Measurements from ENCODE around the gene PAM. TPM values are rescaled to one million over a fixed set of nuclear protein-coding genes. Genes with fewer than 3 reads are reported as not detected.
"Not testable (repeated sequence)": the region's sequence is repeated elsewhere in the genome, so short reads cannot be mapped to it uniquely, and the experiment has no call there.

PAM gene
- total RNA-seq, 1 donor from 2014 or later = 205 TPM

DNA sequence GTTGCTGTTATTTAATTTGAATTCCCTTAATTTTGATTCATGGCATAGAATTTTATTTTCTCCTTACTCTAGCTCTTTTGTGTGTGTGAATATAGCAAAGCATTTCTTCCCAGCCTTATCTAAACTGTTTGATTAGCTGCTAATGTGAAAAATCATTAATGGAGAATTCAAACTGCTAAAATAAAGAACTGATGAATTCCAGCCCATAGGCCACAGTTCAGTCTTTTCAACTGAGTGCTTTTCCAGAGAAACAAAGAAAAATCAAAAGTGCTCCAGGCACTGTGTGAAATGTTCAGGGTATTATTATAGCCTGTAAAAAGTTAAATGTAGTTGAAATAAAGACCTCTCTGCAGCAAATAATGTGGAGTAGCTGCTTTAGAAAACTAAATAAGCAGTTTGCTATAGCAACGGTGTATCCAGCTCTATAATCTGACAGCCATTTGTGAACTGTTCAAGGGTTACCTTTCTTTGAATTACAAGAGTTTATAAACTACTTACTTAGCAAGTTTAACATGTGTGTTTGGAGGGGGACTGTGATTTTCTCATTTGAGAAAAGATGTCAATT lies 241.0 kb downstream of the PAM start:
- DNase-seq (ENCODE audit: low read depth in 2 of 2) = no peak

DNA sequence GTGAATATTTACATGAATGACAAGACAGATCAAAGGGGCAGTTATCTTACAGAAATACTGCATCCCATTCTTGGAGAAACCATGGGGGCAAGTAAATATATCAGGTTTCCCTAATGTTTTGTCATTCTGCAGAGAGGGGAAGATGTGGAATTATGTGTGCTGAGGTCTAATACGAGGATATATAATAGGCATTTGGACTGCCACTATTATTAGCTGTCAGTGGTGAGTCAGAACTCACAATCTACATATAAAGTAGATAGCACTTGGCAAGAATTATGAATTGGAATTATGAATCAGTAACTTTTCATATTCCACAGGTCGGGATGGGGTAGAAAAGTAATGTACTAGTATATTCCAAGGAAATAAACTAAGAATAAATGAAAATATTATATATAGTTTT lies 243.1 kb downstream of the PAM start:
- DNase-seq (ENCODE audit: low read depth in 2 of 2) = no peak

DNA sequence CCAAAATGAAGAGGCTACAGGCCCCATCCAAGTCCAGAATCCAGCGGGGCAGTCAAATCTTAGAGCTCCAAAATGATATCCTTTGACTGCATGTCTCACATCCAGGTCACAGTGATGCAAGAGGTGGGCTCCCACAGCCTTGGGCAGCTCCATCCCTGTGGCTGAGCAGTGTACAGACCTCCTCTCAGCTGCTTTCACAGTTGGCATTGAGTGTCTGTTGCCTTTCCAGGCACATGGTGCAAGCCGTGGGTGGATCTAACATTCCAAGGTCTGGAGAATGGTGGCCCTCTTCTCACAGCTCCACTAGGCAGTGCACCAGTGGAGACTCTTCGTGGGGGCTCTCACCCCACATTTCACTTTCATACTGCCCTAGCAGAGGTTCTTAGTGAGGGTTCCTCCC lies 244.1 kb downstream of the PAM start:
- no peak for DNase-seq (ENCODE audit: low read depth in 2 of 2)

DNA sequence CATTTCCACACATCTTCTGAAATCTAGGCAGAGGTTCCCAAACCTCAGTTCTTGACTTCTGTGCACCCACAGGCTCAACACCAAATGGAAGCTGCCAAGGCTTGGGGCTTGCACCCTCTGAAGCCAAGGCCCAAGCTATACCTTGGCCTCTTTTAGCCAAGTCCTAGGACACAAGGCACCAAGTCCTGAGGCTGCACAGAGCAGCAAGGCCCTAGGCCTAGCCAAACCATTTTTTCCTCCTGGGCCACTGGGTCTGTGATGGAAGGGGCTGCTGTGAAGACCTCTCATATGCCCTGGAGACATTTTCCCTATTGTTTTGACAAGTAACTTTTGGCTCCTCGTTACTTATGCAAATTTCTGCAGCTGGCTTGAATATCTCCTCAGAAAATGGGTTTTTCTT lies 244.5 kb downstream of the PAM start:
- not testable (repeated sequence) for DNase-seq (ENCODE audit: low read depth in 2 of 2)

DNA sequence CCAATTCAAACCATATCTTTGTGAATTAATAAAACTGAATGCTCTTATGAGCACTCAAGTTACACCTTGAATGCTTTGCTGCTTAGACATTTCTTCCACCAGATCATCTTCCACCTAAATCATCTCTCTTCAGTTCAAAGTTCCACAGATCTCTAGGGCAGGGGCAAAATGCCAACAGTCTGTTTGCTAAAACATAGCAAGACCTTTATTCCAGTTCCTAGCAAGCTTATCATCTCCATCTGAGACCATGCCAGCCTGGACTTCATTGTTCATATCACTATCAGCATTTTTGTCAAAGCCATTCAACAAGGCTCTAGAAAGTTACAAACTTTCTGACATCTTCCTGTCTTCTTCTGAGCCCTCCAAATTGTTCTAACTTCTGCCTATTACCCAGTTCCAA lies 245.0 kb downstream of the PAM start:
- no peak for DNase-seq (ENCODE audit: low read depth in 2 of 2)

DNA sequence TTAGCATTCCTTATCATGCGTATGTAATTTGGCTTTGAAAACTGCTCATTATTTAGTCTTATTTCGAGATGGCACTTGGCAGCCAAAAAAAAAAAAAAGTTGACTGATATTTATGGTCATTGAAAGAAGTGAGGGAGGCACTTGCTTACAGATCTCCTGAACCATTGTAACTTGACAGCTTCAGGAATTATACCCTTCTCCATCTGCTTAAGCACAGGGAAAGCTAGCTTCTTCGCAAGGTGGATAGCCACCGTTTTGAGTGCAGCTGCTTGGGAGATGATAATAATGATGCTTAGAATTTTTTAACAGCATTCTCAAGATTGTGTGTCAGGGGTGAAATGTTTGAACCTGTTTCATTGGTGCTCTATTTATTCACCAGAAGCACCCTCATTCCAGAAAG lies 248.8 kb downstream of the PAM start:
- DNase-seq (ENCODE audit: low read depth in 2 of 2) = no peak

DNA sequence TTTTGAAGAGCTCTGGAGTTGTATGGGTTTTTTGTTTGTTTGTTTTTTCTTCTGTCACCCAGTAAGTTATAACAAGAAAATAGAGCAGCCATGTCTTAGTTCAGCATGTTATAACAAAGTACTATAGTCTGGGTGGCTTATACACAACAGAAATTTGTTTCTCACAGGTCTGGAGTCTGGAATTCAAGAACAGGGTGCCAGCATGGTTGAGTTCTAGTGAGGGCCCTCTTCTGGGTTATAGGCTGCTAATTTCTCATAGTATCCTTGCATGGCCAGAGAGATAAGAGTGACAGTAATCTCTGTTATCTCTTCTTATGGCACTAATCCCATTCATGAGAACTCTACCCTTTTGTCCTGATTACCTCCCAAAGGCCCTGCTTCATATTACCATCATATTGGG lies 250.2 kb downstream of the PAM start:
- DNase-seq (ENCODE audit: low read depth in 2 of 2) = no peak

DNA sequence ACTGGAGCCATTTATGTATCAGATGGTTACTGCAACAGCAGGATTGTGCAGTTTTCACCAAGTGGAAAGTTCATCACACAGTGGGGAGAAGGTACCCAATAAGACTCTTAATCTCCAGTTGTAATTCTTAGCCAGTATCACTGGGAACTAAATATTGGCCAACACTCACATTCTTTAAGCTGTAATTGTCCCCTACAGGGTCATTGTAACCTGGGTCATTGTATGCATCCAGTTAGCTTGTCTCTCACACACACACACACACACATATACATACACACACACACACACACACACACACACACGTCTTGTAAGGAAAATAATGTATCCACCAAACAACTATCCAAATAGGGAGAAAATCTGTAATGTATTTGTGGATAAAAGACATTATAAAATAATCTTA lies 251.8 kb downstream of the PAM start:
- no peak for DNase-seq (ENCODE audit: low read depth in 2 of 2)

DNA sequence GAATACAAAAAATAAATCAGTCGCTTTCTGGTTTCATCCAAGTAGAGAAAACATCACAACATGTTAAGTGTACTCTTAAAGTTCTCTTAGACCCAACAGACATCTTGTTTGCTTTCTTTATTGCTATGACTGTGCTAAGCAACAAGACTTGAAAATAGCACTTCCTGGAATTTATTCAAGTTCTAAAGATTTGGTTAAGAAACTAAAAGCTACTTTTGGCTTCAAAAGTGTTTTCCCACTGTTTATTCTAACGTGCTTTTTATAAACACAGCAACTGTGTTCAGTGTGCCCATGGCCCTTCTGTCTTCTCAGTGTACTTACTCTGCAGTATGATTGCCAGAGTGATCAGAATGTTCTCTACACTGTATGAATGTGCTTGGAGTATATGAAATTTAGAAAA lies 255.1 kb downstream of the PAM start:
- peak in 1 of 2 donors; percentile 7 for DNase-seq (ENCODE audit: low read depth in 2 of 2)

DNA sequence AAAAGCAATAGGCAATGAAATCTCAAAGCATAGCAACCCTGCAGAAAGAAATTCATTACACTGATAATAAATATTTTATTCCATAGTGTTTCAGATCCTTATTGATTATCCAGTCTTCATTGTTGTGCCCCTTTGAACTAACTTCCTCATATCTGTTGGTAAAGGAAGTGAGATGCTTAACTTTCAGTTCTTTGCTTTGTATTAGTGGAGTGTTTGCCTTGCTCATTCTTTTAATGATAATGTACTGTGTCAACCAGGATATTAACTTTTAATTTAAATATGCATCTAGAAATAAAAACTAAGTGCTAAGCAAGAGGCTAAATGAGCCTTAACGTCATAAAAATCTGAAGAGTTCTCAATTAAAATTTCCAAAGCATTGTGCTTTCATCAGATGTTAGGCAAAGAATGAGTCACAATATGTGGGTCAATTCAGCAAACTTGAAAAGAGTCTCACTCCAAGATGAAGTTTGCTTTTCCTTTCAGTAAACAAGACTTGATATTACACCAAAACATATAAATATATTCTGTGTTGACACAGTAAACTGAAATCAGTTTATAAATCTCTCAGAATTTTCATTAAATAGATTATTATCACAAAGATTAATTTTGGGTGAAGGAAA lies 258.9 kb downstream of the PAM start:
- DNase-seq (ENCODE audit: low read depth in 2 of 2) = no peak

DNA sequence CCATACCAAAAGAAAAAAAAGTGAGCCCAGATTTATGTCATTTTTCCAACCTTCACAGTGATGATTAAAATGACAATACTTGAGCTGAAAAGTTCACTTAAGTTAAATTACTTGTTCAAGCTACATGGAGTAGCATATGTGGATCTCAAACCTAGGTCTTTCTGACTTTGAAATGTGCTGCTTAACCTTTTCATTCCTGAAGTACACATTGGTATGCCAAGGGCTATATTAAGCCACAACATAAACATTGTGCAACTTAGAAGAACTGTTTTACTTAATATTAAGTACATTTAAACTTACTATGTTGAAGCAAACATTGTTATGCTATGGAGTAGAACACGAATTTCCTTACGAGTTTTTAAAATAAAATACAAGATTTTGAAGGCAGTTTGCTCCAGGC lies 259.9 kb downstream of the PAM start:
- DNase-seq (ENCODE audit: low read depth in 2 of 2) = no peak

DNA sequence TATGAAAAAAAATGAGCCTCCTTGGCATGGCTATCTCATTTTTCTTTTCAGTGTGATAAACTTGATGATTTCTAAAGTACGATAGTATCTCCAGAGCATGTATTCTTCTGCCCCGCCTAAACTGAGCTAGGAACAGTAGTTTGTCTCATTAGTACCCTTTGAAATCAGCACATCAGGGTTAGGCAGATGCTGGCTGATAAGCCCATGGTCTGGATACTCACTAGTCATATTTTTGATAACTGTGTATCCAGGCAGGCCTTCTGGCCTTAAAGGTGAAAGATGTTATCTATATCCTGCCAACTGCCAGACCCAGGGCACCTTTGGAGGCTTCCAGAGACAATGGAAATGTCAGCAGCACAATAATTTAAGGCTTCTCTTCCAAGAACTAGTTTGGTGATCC lies 261.1 kb downstream of the PAM start:
- DNase-seq (ENCODE audit: low read depth in 2 of 2) = no peak

DNA sequence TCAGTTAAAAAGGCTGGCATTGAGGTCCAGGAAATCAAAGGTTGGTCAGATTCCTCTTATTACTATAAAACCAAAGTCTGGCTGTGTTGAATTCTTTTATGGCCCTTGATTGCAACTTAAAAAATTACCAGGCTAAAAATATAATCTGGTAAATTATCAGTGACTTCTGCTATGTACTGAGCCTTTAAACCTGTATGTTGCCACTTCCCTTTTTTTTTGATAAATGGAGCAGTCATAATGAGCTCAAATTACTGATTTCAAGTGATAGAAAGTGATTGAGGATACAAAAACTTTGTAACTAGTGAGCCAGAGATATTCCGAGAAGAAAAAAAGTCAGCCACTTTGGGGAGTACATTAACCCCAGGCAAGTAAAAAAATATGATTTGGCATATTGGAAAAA lies 264.7 kb downstream of the PAM start:
- no peak for DNase-seq (ENCODE audit: low read depth in 2 of 2)

DNA sequence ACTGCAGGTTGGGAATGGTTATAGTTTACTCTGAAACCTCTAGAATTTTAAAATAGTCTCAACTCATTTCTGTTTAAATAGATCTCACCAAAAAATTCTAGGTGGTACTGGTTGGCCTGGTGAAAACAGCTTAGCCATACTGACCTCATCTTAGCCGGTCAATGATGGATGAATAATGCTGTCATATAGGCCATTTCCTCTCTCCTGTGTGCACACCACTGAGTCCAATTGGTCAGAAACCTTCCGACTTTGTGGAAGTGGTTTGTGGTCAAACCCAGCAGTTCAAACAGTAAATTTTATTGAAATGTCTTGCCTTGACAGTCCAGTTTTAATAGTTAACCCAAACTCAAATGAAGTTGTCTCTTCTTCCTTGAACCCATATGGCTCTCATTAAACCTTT lies 266.2 kb downstream of the PAM start:
- no peak for DNase-seq (ENCODE audit: low read depth in 2 of 2)

DNA sequence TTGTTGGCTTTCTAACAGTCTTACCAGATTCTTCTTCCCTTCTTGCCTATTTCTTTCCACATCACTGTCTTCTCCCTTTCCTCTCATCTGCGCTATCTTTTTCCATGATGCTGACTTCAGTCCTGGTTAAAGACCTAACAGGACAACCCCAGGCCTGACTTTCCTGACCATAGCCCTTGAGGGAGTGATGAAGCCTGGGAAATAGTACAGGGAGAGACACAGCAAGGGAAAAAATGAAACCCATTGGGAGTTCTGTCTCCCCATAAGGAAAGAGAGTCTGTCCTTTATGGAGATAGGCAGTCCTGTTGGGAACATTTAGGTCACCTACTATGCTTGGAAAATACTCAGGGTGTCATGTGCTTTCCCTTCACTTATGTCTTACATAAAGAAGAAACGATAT lies 272.2 kb downstream of the PAM start:
- DNase-seq (ENCODE audit: low read depth in 2 of 2) = no peak

DNA sequence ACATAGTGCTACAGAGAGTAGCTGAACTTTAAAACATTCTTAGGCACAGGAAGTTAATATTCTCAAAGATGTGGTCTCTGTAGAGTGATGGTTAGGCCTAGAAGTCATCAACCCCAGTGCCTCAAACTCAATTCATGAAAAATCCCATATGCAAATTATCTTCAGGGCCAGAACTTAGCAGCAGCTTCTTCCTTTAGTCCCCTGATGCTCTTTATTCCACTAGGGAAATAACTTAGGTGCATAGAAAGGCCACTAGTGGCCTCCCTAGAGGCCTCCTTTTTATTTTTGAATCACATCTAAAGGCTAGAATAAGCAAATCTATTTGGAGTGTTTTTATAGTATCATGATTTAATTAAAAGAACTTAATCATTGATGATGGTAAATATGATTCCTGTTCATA lies 276.5 kb downstream of the PAM start:
- peak in 1 of 2 donors; percentile 11 for DNase-seq (ENCODE audit: low read depth in 2 of 2)

DNA sequence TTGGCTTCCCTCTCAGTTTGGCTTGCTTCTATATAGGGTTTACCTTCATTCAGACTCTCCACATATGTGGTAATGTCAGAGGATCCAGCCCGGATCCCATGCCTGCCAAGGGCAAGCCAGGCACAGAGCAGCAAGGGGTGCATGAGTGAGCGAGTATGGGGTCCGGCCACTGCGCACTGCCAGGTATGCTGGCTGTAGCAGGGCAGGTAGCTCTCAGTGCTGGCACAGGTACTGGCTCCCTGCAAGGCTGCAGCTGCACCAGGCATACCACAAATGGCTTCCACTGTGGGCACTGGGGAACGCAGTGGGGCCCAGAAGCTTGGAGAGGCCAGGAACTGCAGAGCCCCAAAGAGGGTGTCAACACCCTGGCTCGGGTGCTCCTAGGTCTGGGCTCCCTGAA lies 278.6 kb downstream of the PAM start:
- DNase-seq (ENCODE audit: low read depth in 2 of 2) = no peak

DNA sequence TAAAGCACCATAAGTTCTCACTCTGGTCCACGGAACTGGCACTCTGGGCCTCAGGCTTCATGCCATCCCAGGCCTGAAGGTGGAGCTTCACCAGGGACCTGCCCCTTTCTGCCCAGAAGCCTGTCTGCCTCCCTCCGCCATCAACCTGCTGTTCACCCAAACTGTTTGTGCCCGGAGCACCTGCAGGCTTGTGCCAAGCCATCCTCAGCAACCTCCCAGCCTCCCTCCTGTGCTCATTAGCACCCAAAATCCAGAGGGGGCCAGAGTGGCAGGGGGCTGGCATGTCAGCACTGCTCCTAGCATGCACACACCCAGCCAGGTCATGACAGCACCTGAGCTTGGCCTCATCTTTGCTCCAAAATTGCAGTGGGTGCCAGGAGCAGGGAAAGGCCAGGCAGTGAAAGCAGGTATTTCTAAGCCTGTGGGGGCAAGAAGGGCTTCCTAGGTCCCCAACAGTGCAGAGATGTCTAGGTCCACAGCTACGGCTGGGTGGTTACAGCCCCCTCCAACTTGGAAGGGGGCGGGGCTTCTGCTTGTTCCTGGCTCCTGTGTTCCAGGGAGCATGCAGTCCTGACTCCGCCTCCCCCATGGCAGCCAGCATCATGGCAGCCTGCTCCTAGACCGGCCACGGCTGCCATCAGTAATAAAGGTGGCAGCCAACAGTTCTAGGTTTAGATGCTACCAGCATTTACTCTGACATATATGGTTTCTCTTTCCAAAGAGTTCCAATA lies 279.7 kb downstream of the PAM start:
- DNase-seq (ENCODE audit: low read depth in 2 of 2) = no peak

DNA sequence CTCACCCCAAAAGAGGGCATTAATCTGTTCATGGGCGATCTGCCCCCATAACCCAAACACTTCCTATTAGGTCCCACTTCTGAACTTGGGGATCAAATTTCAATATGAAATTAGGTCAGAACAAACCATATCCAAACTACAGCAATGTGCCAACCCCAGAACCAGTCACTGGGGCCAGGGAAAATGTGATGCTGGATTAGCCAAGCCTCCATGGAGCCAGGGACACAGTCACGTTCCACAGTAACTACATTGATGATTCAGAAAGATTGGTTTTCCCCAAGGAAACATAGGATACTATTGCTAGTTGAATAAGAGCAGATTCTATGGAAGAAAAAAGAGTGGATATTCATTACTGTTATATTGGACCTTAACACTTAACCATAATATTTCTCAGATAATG lies 280.6 kb downstream of the PAM start:
- no peak for DNase-seq (ENCODE audit: low read depth in 2 of 2)

DNA sequence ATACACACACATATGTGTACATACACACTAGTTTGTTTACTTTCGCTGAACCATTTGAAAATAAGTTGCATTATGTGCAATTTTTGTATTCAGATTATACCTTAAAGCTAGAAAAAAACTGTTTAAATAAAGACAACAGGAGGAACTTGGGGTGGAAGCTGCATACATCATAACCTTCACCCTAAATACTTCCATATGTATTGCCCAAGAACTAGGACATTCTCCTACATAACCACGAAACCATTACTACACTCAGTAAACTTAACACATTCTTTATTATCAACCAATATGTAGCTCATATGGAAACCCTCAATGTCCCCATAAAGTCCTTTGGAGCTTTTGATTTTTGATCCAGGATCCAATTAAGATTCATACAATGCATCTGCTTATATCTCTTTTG lies 281.5 kb downstream of the PAM start:
- DNase-seq (ENCODE audit: low read depth in 2 of 2) = no peak

DNA sequence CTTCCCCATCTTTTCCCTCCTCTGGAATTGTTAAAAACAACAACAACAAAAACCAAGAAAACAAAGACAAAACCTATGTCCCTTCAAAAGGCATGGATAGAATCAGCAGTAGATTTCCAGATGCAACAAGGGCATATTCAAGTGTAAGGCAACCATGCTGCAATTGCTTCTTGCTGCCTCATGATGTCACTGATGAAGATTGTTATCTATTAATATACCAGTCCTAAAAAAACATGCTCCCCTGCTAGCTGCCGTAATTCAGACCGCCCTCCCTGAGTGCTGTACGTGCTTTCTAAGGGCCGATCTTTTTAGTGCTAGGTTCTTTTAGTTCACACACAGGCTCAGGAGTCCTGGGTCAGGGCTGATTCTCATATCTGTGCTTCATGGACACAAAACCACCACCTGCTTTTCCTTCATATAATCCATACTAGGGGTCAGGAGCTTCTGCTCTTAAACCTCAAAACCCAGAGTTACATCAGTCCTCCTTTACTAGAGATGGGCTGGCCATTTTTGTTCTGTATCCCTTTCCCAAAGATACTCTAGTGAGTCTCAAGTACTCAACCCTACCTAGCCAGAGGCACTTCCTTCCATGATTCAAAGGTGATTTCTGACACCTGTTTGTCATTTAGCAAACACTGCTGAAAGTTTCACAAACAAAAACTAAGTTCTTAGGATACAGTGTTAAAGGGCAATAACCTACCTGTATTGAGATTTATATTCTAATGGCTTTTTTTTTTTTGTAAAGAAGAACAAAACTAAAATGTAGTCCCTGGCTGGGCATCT lies 282.8 kb downstream of the PAM start:
- DNase-seq (ENCODE audit: low read depth in 2 of 2) = no peak

DNA sequence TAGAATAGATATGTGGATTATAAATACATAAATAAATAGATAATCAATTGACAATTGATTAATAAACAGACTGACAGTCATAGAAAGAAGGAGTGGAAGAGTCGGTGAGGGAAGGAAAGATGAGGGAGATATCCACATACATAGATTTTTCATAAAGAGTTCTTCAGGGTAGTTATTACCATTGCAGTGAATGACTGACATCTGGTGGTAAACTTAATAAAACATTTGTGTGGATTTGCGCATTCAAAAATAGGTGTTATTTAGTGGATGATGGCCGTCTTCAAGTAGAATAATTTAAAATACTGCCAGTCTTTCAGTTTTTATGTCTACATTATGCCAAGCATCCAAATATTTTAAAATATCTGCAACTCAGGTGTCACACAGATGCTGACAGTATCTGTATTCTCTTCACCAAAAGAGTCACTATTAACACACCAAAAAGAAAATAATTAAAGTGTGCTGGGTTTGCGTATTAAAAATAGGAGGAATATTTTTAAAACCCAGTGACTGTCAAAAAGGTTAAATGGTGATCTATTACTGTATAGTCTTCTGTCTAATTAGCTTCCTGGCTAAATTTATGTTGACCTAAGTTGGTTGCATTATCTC lies 286.1 kb downstream of the PAM start:
- peak; percentile 59 to 68 for DNase-seq (ENCODE audit: low read depth in 2 of 2)

Data from dermis microvascular lymphatic vessel endothelial cell (primary cell).